Heart left ventricle (tissue), 16 donors: Measurements from ENCODE around the gene ZNF219. TPM values are rescaled to one million over a fixed set of nuclear protein-coding genes. Genes with fewer than 3 reads are reported as not detected.

Experiments used
- ATAC-seq, 4 donors: fragments of 200-7000 bp; cut with Tn5 transposase; one replicate each; pipeline ENCODE4 v1.9.1; 2020 to 2022; ENCODE audit warnings: moderate library complexity in 4 of 4, mild to moderate bottlenecking in 3 of 4, moderate number of reproducible peaks in 1 of 4
- DNase-seq, 5 donors: peaks; one replicate each; pipeline ENCODE4 v3.0.0-alpha.2; 2020
- H3K27ac ChIP-seq, 12 donors: fragments of 200-600 bp; sonication (generic) in 4 of 12; one replicate each; pipeline versions ENCODE4 v1.5.0 to v1.8.0; 2016 to 2022; ENCODE audit warnings: mild to moderate bottlenecking in 2 of 12
- H3K27me3 ChIP-seq, 9 donors: fragments of 200-600 bp; sonication (generic) in 2 of 9; one replicate each; pipeline versions ENCODE4 v1.5.1 to v1.8.0; 2016 to 2022; ENCODE audit warnings: mild to moderate bottlenecking in 3 of 9
- H3K36me3 ChIP-seq, 9 donors: fragments of 200-600 bp; sonication (generic) in 2 of 9; one replicate each; pipeline versions ENCODE4 v1.5.0 to v1.8.0; 2018 to 2022; ENCODE audit warnings: mild to moderate bottlenecking in 2 of 9
- H3K4me1 ChIP-seq, 12 donors: fragments of 200-600 bp; sonication (generic) in 4 of 12; one replicate each; pipeline versions ENCODE4 v1.5.0 to v1.8.0; 2016 to 2022; ENCODE audit warnings: mild to moderate bottlenecking in 3 of 12
- H3K4me3 ChIP-seq, 12 donors: fragments of 200-600 bp; sonication (generic) in 4 of 12; one replicate each; pipeline versions ENCODE4 v1.5.0 to v1.8.0; 2017 to 2022; ENCODE audit warnings: mild to moderate bottlenecking in 9 of 12, moderate library complexity in 4 of 12
- H3K9me3 ChIP-seq, 12 donors: fragments of 200-600 bp; sonication (generic) in 4 of 12; one replicate each; pipeline versions ENCODE4 v1.5.0 to v1.8.0; 2016 to 2022; ENCODE audit warnings: mild to moderate bottlenecking in 1 of 12
- CTCF ChIP-seq, 12 donors: fragments of 200-600 bp; sonication (generic) in 4 of 12; IDR thresholded peaks; one replicate each; pipeline versions ENCODE4 v1.5.0 to v1.8.0; 2018 to 2022; ENCODE audit warnings: antibody characterized with exemption in 12 of 12, mild to moderate bottlenecking in 5 of 12
- POLR2A ChIP-seq, 2 donors: fragments of 450-650 bp; IDR thresholded peaks; one replicate each; pipeline ENCODE4 v1.6.1; 2017; ENCODE audit warnings: antibody characterized with exemption in 2 of 2, mild to moderate bottlenecking in 2 of 2, moderate library complexity in 2 of 2
- WGBS, 4 donors: extraction: QIAGEN DNeasy Blood & Tissue Kit in 2 of 4; methylation state at CpG; one replicate each; pipeline versions ENCODE4 v1.1.5 to v1.1.7; 2013 to 2018; 5-methylcytosine and 5-hydroxymethylcytosine counted together
- intact Hi-C, 10 donors: fragments of 100-400 bp; cut with DNase I; formaldehyde crosslinking; loops; one replicate each; pipeline versions ENCODE4 v1.11.1 to v1.14.2; 2022
- long read RNA-seq, 3 donors: library from polyadenylated mRNA; unstranded; transcript quantifications; one replicate each; pipeline ENCODE4 v2.0.0, GENCODE V29; 2020 to 2021
- polyA plus RNA-seq, 2 donors: library from polyadenylated mRNA; stranded (reverse); fragments of 200-250 nt; gene quantifications; one replicate each; pipeline ENCODE4 v1.2.3, GENCODE V29; 2013
- total RNA-seq, 9 donors: library from RNA; depleted of rRNA in 2 of 9; stranded (reverse); fragments of >200 nt in 2 of 9; fragmentation: NEBNext Ultra II Directional in 3 of 9; extraction: Animal tissue kit (Norgen Biotek cat#: 25700) in 3 of 9; gene quantifications; one replicate each; pipeline versions ENCODE4 v1.1.0 to v1.2.4, GENCODE V29; 2016 to 2023
- donor health status: ischemic (EF 13 %, LVEDD 7.1; RV severe dilation, severe dysfunction).
- donor health status: healthy with polysubstance abuse.
- donor health status: DM: no; HTN: yes; CAD: no.
- donor health status: DM: no; HTN: no; CAD: no.
- donor health status: ischemic (EF 25% LVEDD 6.9; RV normal size, moderate dysfunction).
- donor health status: ischemic (EF 25% LVEDD 5.7; RV mildly dilated, moderate dysfunction).
- donor health status: healthy.
- donor health status: DM: yes; HTN: yes; CAD: no.
- donor health status: ischemic (EF 35%, LVEDD 5.7; RV mildly dilated, moderate dysfunction).
- donor health status: nonischemic (EF 11% LVEDD 7.7; RV severe dilation, severe dysfunction).
- donor health status: DM: yes; HTN: yes; CAD: no.
- donor health status: PGD.
- donor health status: ischemic (EF 29% LVEDD 5.4; RV normal size, mild dysfunction).
- donor health status: nonischemic (EF 23%, LVEDD 6.1; RV moderate dilation, normal function).

The ZNF219 gene
- total RNA-seq (10 to 100 TPM; 33.9 to 97.9 (median 38.2) TPM), polyA plus RNA-seq (10 to 100 TPM; 50.0 to 57.4 TPM)
- long read RNA-seq, donor 1, partial matches to known transcripts = 141 of 143 reads
- long read RNA-seq, donor 1, other reads (novel, unspliced or antisense) = 1 of 143 reads
- long read RNA-seq, donor 2, partial matches to known transcripts = 248 of 255 reads
- long read RNA-seq, donor 2, other reads (novel, unspliced or antisense) = 6 of 255 reads
- long read RNA-seq, donor 3, transcript ZNF219-201 (5 exons, 3,071 nt) = major isoform, 6 of 237 reads
- long read RNA-seq, donor 3, partial matches to known transcripts = 217 of 237 reads
- long read RNA-seq, donor 3, other reads (novel, unspliced or antisense) = 13 of 237 reads

DNA sequence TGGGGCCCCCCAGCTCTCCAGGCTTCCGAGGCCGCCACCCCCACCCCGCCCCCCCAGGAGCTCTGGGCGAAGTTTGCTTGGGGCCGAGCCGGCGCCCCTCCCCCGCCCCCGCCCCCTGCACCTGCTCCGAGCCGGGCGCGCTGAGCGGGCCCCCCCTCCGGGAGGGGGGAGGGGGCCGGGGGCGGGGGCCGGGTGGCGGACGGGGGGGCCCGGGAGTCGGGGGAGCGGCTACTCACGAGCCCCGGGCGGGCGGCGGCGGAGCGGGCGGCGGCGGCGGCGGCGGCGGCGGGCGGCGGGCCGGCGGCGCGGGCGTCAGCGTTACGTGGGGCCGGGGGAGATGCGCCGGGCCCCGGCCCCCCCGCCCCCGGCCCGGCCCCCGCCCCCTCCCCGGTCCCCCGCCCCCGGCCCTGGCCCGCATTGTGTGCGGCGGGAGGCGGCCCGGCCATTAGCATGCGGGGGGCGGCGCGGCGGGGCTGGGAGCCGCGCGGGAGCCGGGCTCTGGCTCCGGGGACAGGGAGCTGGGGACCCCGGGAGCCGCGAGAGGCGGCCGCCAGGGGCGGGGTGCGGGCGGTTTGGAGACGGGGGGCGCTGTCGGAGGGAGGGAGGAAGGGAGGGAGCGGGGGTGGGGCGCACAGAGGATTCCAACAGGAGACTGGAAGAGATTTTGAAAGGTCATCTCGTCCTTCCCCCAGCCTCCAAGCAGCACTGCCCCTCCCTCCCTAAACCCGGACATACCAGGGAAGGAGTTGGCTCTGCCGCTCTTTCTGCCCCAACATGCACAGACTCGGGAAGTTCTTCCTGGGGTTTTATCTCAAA, at the start of gene ZNF219:
Gene ZNF219 (minus strand): TSS at position 580 of the 816 bp plus-strand sequence. CDS start 5,064 bp downstream, outside the sequence.
- ATAC-seq (peak; percentile 16 to 56 (median 50)), DNase-seq (peak; percentile 69 to 81 (median 74))
- intact Hi-C loops = loop anchor here in 2 of 10 donors (10.0 kb wide), 1 partner anchor 483 kb away; no protein-coding TSS in a partner anchor
- peaks cover 0 to 2% (median 0%) of the 10 kb centered on the region in 9 donors for H3K36me3 ChIP-seq
- TF ChIP-seq POLR2A (IDR thresholded peaks at IDR 0.05) (peak in 1 of 2 donors; percentile 29), CTCF (IDR thresholded peaks at IDR 0.05) (peak in 4 of 12 donors; percentile 7 to 19 (median 12))
- H3K4me1 ChIP-seq = peaks cover 0 to 44% (median 23%) of the 10 kb centered on the region in 12 donors
- peak within 1 kb of the TSS; percentile 76 to 94 (median 88) for H3K27ac ChIP-seq
- no peaks in the 10 kb centered on the region for H3K27me3 ChIP-seq
- peak within 1 kb of the TSS; percentile 40 to 86 (median 65) for H3K4me3 ChIP-seq
- WGBS, 4 donors = 0 to 3% (median 1%) methylated on average over 6 to 83 of the region's 90 CpGs
- H3K9me3 ChIP-seq = no peaks in the 10 kb centered on the region

DNA sequence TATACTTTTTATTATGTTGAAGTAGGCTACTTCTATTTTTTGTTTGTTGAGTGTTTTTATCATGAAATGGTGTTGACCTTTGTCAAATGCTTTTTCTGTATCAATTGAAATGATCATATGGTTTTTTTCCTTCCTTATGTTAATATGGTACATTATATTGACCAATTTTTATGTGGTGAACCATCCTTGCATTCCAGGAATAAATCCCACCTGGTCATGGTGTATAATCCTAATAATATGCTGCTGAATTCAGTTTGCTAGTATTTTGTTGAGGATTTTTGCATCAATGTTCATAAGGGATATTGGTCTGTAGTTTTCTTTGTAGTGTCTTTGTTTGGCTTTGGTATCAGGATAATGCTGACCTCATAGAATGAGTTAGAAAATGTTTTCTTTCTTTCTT, 47.0 kb upstream of the ZNF219 start:
- Histone ChIP-seq H3K4me1 (no peaks in the 10 kb centered on the region), H3K4me3 (no peak overlapping the region), H3K36me3 (no peaks in the 10 kb centered on the region), H3K27ac (no peak overlapping the region), H3K9me3 (peaks cover 0 to 25% (median 3%) of the 10 kb centered on the region in 12 donors), H3K27me3 (no peaks in the 10 kb centered on the region)
- DNase-seq = no peak
- ATAC-seq = no peak
- intact Hi-C loops = no loop called here
- TF ChIP-seq CTCF (IDR thresholded peaks at IDR 0.05) (no peak), POLR2A (IDR thresholded peaks at IDR 0.05) (no peak)

DNA sequence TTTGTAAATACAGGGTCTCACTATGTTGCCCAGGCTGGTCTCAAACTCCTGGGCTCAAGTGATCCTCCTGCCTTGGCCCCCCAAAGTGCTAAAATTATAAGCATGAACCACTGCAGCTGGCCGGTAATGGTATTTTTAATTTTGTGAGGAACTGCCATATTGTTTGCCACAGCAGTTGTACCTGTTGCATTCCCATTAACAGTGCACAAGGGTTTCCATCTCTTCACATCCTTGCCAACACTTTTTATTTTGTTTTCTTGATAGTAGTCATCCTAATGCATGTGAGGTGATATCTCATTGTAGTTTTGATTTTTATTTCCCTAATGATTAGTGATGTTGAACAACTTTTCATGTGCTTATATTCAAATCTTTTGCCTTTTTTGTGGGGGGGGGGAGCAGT, 43.9 kb upstream of the ZNF219 start:
- TF ChIP-seq POLR2A (IDR thresholded peaks at IDR 0.05) (no peak), CTCF (IDR thresholded peaks at IDR 0.05) (no peak)
- ATAC-seq = no peak
- DNase-seq = no peak
- WGBS, 4 donors = 78 to 95% (median 92%) methylated on average over 1 of the region's 1 CpG
- H3K4me1 ChIP-seq = no peaks in the 10 kb centered on the region
- H3K4me3 ChIP-seq = no peak overlapping the region
- no peak overlapping the region for H3K27ac ChIP-seq
- H3K36me3 ChIP-seq = no peaks in the 10 kb centered on the region
- intact Hi-C loops = no loop called here
- no peaks in the 10 kb centered on the region for H3K27me3 ChIP-seq
- H3K9me3 ChIP-seq = peaks cover 0 to 20% (median 3%) of the 10 kb centered on the region in 12 donors

- ATAC-seq (no peak), DNase-seq (no peak)
- intact Hi-C loops = no loop called here
- Histone ChIP-seq H3K9me3 (peaks cover 0 to 2% (median 0%) of the 10 kb centered on the region in 12 donors), H3K27ac (no peak overlapping the region), H3K36me3 (no peaks in the 10 kb centered on the region), H3K4me1 (no peaks in the 10 kb centered on the region), H3K27me3 (no peaks in the 10 kb centered on the region), H3K4me3 (no peak overlapping the region)
- WGBS, 4 donors = 9 to 21% (median 15%) methylated on average over 1 of the region's 1 CpG
- TF ChIP-seq POLR2A (IDR thresholded peaks at IDR 0.05) (no peak), CTCF (IDR thresholded peaks at IDR 0.05) (peak in 11 of 12 donors; percentile 35 to 69 (median 60))
These were observed 37.6 kb upstream of the ZNF219 start for GRCh38 chr14:21136024-21136423.
